Chondrocyte (in vitro differentiated cells): ENCODE data around the gene KLHL5. TPM values are rescaled to one million over a fixed set of nuclear protein-coding genes. Genes with fewer than 3 reads are reported as not detected.
"Not testable (repeated sequence)": the region's sequence is repeated elsewhere in the genome, so short reads cannot be mapped to it uniquely, and the experiment has no call there.

Experiments used
- DNase-seq: peaks from one replicate; pipeline ENCODE4 v3.0.0; 2021; ENCODE audit warnings: mixed read lengths, low spot score
- H3K27ac Mint-ChIP-seq: one replicate; pipeline ENCODE4 v1.8.0; 2021; ENCODE audit warnings: mild to moderate bottlenecking, moderate library complexity, mixed read lengths; ENCODE audit not compliant: unreplicated experiment
- H3K27me3 Mint-ChIP-seq: 2 replicates; pipeline ENCODE4 v1.8.0; 2021; ENCODE audit warnings: low read depth, mixed read lengths
- H3K36me3 Mint-ChIP-seq: 2 replicates; pipeline ENCODE4 v1.8.0; 2021; ENCODE audit warnings: low read depth, mixed read lengths
- H3K4me1 Mint-ChIP-seq: 2 replicates; pipeline ENCODE4 v1.8.0; 2021; ENCODE audit warnings: low read depth, mild to moderate bottlenecking, mixed read lengths
- H3K4me3 Mint-ChIP-seq: one replicate; pipeline ENCODE4 v1.8.0; 2021; ENCODE audit warnings: mild to moderate bottlenecking, moderate library complexity, mixed read lengths; ENCODE audit not compliant: unreplicated experiment
- H3K9me3 Mint-ChIP-seq: 2 replicates; pipeline ENCODE4 v1.8.0; 2021; ENCODE audit warnings: low read depth, mixed read lengths
- CTCF ChIP-seq: fragments of 200-600 bp; sonication (generic); IDR thresholded peaks from 2 replicates; pipeline ENCODE4 v1.5.0; 2021; ENCODE audit warnings: antibody characterized with exemption, mild to moderate bottlenecking, moderate library complexity
- total RNA-seq: library from RNA; stranded (reverse); gene quantifications from 3 replicates; pipeline ENCODE4 v1.2.1, GENCODE V29; 2021

KLHL5 gene
- total RNA-seq, 1 donor from 2014 or later: 83.3 TPM

GRCh38 chr4:39030725-39031124 is 31.3 kb upstream of the KLHL5 start:
- no peaks in the 10 kb centered on the region for H3K36me3 Mint-ChIP-seq
- peaks cover 26% of the 10 kb centered on the region for H3K4me1 Mint-ChIP-seq
- TF ChIP-seq CTCF: no peak
- no peak overlapping the region for H3K4me3 Mint-ChIP-seq
- no peak for DNase-seq
- no peaks in the 10 kb centered on the region for H3K27me3 Mint-ChIP-seq
- H3K9me3 Mint-ChIP-seq: no peaks in the 10 kb centered on the region
- peak overlapping the region; percentile 42 for H3K27ac Mint-ChIP-seq

GRCh38 chr4:39031590-39032020 is 30.4 kb upstream of the KLHL5 start:
- H3K27me3 Mint-ChIP-seq, H3K36me3 Mint-ChIP-seq, H3K4me3 Mint-ChIP-seq, H3K27ac Mint-ChIP-seq, H3K9me3 Mint-ChIP-seq, DNase-seq: not testable (repeated sequence)
- peaks cover 32% of the 10 kb centered on the region for H3K4me1 Mint-ChIP-seq

- Mint-ChIP-seq H3K27ac (peak within 1 kb of the TSS; percentile 65), H3K36me3 (no peaks in the 10 kb centered on the region), H3K4me1 (peaks cover 40% of the 10 kb centered on the region), H3K9me3 (no peaks in the 10 kb centered on the region), H3K4me3 (no peak within 1 kb of the TSS), H3K27me3 (no peaks in the 10 kb centered on the region)
- DNase-seq: no peak
- no peak for TF ChIP-seq CTCF
These were observed 29.6 kb upstream of the KLHL5 start, which contains the start of gene TMEM156 for GRCh38 chr4:39032218-39033085. Gene TMEM156 (minus strand): TSS chr4:39032409. CDS start chr4:39032313, 96 bp downstream.

GRCh38 chr4:39036172-39036571 is 25.9 kb upstream of the KLHL5 start:
- H3K4me3 Mint-ChIP-seq: no peak overlapping the region
- no peaks in the 10 kb centered on the region for H3K9me3 Mint-ChIP-seq
- TF ChIP-seq CTCF: no peak
- no peaks in the 10 kb centered on the region for H3K27me3 Mint-ChIP-seq
- DNase-seq: no peak
- H3K27ac Mint-ChIP-seq: peak overlapping the region; percentile 98
- no peaks in the 10 kb centered on the region for H3K36me3 Mint-ChIP-seq
- peaks cover 45% of the 10 kb centered on the region for H3K4me1 Mint-ChIP-seq

GRCh38 chr4:39037491-39037825 is 24.6 kb upstream of the KLHL5 start:
- Mint-ChIP-seq H3K27ac (peak overlapping the region; percentile 98), H3K9me3 (no peaks in the 10 kb centered on the region), H3K36me3 (no peaks in the 10 kb centered on the region), H3K27me3 (no peaks in the 10 kb centered on the region), H3K4me1 (peaks cover 44% of the 10 kb centered on the region), H3K4me3 (no peak overlapping the region)
- no peak for DNase-seq
- no peak for TF ChIP-seq CTCF

GRCh38 chr4:39037941-39038340 is 24.1 kb upstream of the KLHL5 start:
- H3K4me3 Mint-ChIP-seq: no peak overlapping the region
- H3K27me3 Mint-ChIP-seq: no peaks in the 10 kb centered on the region
- TF ChIP-seq CTCF: no peak
- no peaks in the 10 kb centered on the region for H3K9me3 Mint-ChIP-seq
- peaks cover 43% of the 10 kb centered on the region for H3K4me1 Mint-ChIP-seq
- no peaks in the 10 kb centered on the region for H3K36me3 Mint-ChIP-seq
- DNase-seq: no peak
- H3K27ac Mint-ChIP-seq: peak overlapping the region; percentile 98
